ENCODE data around the gene ARHGAP12. TPM values are rescaled to one million over a fixed set of nuclear protein-coding genes. Genes with fewer than 3 reads are reported as not detected.

Gene ARHGAP12
- total RNA-seq, 2 experiments from 2014 or later: 11.8 to 14.5 TPM

DNA sequence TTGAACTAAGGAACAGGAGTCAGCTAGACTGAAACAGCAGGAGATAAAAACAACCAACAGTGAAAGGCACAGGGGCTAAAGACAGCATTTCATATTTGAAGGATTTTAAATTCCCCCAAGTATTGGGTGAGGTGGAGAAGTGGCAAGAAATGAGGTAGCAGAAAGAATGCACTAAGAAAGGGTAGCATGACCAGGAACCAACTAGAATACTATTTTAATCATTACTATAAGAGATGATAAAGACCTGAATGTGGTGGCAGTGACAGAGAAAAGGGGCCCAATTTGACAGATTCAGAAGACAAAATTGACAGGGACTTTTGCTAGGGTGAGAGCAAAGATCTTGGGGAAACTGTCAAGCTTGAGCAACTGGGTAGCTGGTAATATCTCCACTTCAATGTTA, 94.9 kb downstream of the ARHGAP12 start:
- H3K4me2 ChIP-seq (ENCODE audit: low read length): no peak overlapping the region
- ChIA-PET CTCF (ENCODE audit: unreplicated experiment) (no interaction called here), POLR2A (no interaction called here)
- no peak overlapping the region for H3K4me3 ChIP-seq (ENCODE audit: low read depth, low read length, poor library complexity, severe bottlenecking)
- intact Hi-C loops (cut with micrococcal nuclease; ENCODE audit: unreplicated experiment): no loop called here
- TF ChIP-seq EZH2phosphoT487 (IDR thresholded peaks at IDR 0.05; ENCODE audit: borderline replicate concordance, low read depth, low read length): no peak
- TF ChIP-seq, protein P1, sequence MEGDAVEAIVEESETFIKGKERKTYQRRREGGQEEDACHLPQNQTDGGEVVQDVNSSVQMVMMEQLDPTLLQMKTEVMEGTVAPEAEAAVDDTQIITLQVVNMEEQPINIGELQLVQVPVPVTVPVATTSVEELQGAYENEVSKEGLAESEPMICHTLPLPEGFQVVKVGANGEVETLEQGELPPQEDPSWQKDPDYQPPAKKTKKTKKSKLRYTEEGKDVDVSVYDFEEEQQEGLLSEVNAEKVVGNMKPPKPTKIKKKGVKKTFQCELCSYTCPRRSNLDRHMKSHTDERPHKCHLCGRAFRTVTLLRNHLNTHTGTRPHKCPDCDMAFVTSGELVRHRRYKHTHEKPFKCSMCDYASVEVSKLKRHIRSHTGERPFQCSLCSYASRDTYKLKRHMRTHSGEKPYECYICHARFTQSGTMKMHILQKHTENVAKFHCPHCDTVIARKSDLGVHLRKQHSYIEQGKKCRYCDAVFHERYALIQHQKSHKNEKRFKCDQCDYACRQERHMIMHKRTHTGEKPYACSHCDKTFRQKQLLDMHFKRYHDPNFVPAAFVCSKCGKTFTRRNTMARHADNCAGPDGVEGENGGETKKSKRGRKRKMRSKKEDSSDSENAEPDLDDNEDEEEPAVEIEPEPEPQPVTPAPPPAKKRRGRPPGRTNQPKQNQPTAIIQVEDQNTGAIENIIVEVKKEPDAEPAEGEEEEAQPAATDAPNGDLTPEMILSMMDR (conservative IDR thresholded peaks at IDR 0.05; ENCODE audit: low read length): no peak
- H3K4me1 ChIP-seq (ENCODE audit: insufficient read depth, low read length, poor library complexity, severe bottlenecking): no peaks in the 10 kb centered on the region
- H2AFZ ChIP-seq (ENCODE audit: low read length): no peak overlapping the region
- BruUV-seq (replicated peaks): no TSS peak
- DNase-seq (ENCODE audit: low spot score): no peak
- H3K9me2 ChIP-seq (ENCODE audit: insufficient read depth, low read length): no peaks in the 10 kb centered on the region
- H3K27ac ChIP-seq (ENCODE audit: low read depth, low read length, poor library complexity, severe bottlenecking): no peak overlapping the region
- H3K79me2 ChIP-seq (ENCODE audit: insufficient read depth, low read depth, low read length): no peaks in the 10 kb centered on the region
- no peaks in the 10 kb centered on the region for H3K36me3 ChIP-seq (ENCODE audit: insufficient read depth, low read length)
- no peaks in the 10 kb centered on the region for H4K20me1 ChIP-seq (ENCODE audit: insufficient read depth, low read length)
- no peaks in the 10 kb centered on the region for H3K9me3 ChIP-seq (ENCODE audit: low read length)

DNA sequence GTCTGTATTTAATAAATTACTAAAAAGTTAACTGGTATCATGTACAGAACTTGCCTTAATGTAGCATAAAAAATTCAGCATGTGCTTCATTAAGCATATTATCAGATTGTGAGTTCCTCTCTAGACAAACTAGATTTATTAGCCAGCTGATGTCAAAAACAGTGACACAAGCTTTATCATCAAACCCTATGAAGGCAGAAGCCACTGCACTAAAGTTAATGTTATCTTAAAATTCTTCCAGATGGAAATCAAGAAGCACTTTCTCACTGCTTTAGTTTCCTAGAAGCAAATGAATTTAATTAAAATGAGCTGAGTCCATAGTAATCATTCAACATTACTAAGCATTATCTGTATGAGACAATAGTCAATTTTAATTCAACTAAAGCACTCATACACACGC, 96.4 kb downstream of the ARHGAP12 start:
- Histone ChIP-seq H3K9me2 (ENCODE audit: insufficient read depth, low read length) (no peaks in the 10 kb centered on the region), H3K4me1 (ENCODE audit: insufficient read depth, low read length, poor library complexity, severe bottlenecking) (no peaks in the 10 kb centered on the region), H4K20me1 (ENCODE audit: insufficient read depth, low read length) (no peaks in the 10 kb centered on the region), H3K4me3 (ENCODE audit: low read depth, low read length, poor library complexity, severe bottlenecking) (no peak overlapping the region), H2AFZ (ENCODE audit: low read length) (no peak overlapping the region), H3K36me3 (ENCODE audit: insufficient read depth, low read length) (no peaks in the 10 kb centered on the region), H3K9me3 (ENCODE audit: low read length) (no peaks in the 10 kb centered on the region), H3K79me2 (ENCODE audit: insufficient read depth, low read depth, low read length) (no peaks in the 10 kb centered on the region), H3K27ac (ENCODE audit: low read depth, low read length, poor library complexity, severe bottlenecking) (no peak overlapping the region), H3K4me2 (ENCODE audit: low read length) (no peak overlapping the region)
- no peak for DNase-seq (ENCODE audit: low spot score)
- POLR2A ChIA-PET: interaction anchor here (0.7 to 1.1 kb wide), 3 partner anchors 131 to 1052 kb away, joined by 3 read pairs; no protein-coding TSS in a partner anchor
- CTCF ChIA-PET (ENCODE audit: unreplicated experiment): no interaction called here
- intact Hi-C loops (cut with micrococcal nuclease; ENCODE audit: unreplicated experiment): no loop called here
- BruUV-seq (replicated peaks): no TSS peak
- no peak for TF ChIP-seq EZH2phosphoT487 (IDR thresholded peaks at IDR 0.05; ENCODE audit: borderline replicate concordance, low read depth, low read length)
- TF ChIP-seq, protein P1 (conservative IDR thresholded peaks at IDR 0.05; ENCODE audit: low read length): no peak

DNA sequence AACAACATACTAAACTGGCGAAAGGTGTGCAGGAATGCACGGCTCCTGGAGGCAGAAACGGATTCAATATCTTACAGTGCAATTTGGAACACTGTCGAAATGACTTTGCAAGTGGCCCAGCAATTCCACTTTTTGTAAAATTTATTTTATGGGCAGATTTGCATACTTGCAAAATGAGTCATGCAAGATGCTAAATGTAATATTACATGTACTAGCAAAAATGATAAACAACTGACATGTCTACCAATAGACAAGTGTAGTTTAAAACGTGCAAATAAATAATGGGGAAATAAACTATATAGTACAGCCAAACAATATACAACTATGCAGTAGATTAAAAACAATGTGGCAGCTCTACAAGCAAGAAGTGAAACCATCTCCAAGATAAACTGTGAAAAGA, 97.7 kb downstream of the ARHGAP12 start:
- ChIA-PET CTCF (ENCODE audit: unreplicated experiment) (no interaction called here), POLR2A (no interaction called here)
- H3K36me3 ChIP-seq (ENCODE audit: insufficient read depth, low read length): no peaks in the 10 kb centered on the region
- H2AFZ ChIP-seq (ENCODE audit: low read length): no peak overlapping the region
- H3K9me3 ChIP-seq (ENCODE audit: low read length): no peaks in the 10 kb centered on the region
- intact Hi-C loops (cut with micrococcal nuclease; ENCODE audit: unreplicated experiment): no loop called here
- TF ChIP-seq EZH2phosphoT487 (IDR thresholded peaks at IDR 0.05; ENCODE audit: borderline replicate concordance, low read depth, low read length): no peak
- TF ChIP-seq, protein P1 (conservative IDR thresholded peaks at IDR 0.05; ENCODE audit: low read length): no peak
- no peak overlapping the region for H3K4me3 ChIP-seq (ENCODE audit: low read depth, low read length, poor library complexity, severe bottlenecking)
- BruUV-seq (replicated peaks): no TSS peak
- H3K9me2 ChIP-seq (ENCODE audit: insufficient read depth, low read length): no peaks in the 10 kb centered on the region
- H3K4me1 ChIP-seq (ENCODE audit: insufficient read depth, low read length, poor library complexity, severe bottlenecking): no peaks in the 10 kb centered on the region
- no peak overlapping the region for H3K27ac ChIP-seq (ENCODE audit: low read depth, low read length, poor library complexity, severe bottlenecking)
- no peak for DNase-seq (ENCODE audit: low spot score)
- no peaks in the 10 kb centered on the region for H4K20me1 ChIP-seq (ENCODE audit: insufficient read depth, low read length)
- no peaks in the 10 kb centered on the region for H3K79me2 ChIP-seq (ENCODE audit: insufficient read depth, low read depth, low read length)
- no peak overlapping the region for H3K4me2 ChIP-seq (ENCODE audit: low read length)

All from OCI-LY7 (cell line).